GM19025 (cell line): ENCODE data around the gene DPH2.
A peak's percentile ranks its signal among the peaks of the same experiment; 100 is the strongest.

Experiments used
- ATAC-seq: cut with Tn5 transposase; IDR thresholded peaks from one replicate; pipeline ENCODE4 v1.9.1; 2021; ENCODE audit warnings: mild to moderate bottlenecking, low read depth, moderate library complexity; ENCODE audit not compliant: unreplicated experiment

DPH2 gene

GRCh38 chr1:43969746-43970466 is at the start of gene DPH2:
DPH2 (plus strand) TSS chr1:43970010; CDS start chr1:43970176, 166 bp downstream.
- peak; percentile 73 for ATAC-seq

- ATAC-seq = no peak
These were observed 48.8 kb upstream of the DPH2 start for GRCh38 chr1:43921022-43921421.

- no peak for ATAC-seq
These were observed 45.3 kb upstream of the DPH2 start for GRCh38 chr1:43924516-43924915.

- no peak for ATAC-seq
These were observed 44.0 kb upstream of the DPH2 start for GRCh38 chr1:43925846-43926245.

- no peak for ATAC-seq
These were observed 39.5 kb upstream of the DPH2 start for GRCh38 chr1:43930168-43930948.

- no peak for ATAC-seq
These were observed 38.9 kb upstream of the DPH2 start for GRCh38 chr1:43930949-43931275.

- no peak for ATAC-seq
These were observed 37.8 kb upstream of the DPH2 start for GRCh38 chr1:43931711-43932660.

- ATAC-seq = no peak
These were observed 36.9 kb upstream of the DPH2 start for GRCh38 chr1:43932786-43933385.

- no peak for ATAC-seq
These were observed 36.3 kb upstream of the DPH2 start, which contains the start of gene ARTN for GRCh38 chr1:43933386-43934100. ARTN (plus strand) TSS chr1:43933801; CDS start chr1:43935657, 1,856 bp downstream.

- no peak for ATAC-seq
These were observed 35.5 kb upstream of the DPH2 start for GRCh38 chr1:43934101-43934985.

- ATAC-seq = no peak
These were observed 34.9 kb upstream of the DPH2 start for GRCh38 chr1:43934986-43935324.

- ATAC-seq = no peak
These were observed 33.9 kb upstream of the DPH2 start for GRCh38 chr1:43935711-43936427.

- ATAC-seq = no peak
These were observed 33.2 kb upstream of the DPH2 start for GRCh38 chr1:43936431-43937151.

GRCh38 chr1:43937179-43937865 is 32.5 kb upstream of the DPH2 start:
- ATAC-seq = no peak

GRCh38 chr1:43938383-43938782 is 31.4 kb upstream of the DPH2 start:
- ATAC-seq = no peak

- ATAC-seq = no peak
These were observed 30.8 kb upstream of the DPH2 start for GRCh38 chr1:43938892-43939587.

GRCh38 chr1:43942411-43942810 is 27.4 kb upstream of the DPH2 start:
- no peak for ATAC-seq
